KMS-11 (cell line): ENCODE measurements around the gene GPATCH1.

ENCODE experiments used
- H2AFZ ChIP-seq: fragments of 200-600 bp; sonication (generic); 2 replicates; pipeline ENCODE4 v1.6.1; 2016; ENCODE audit warnings: antibody characterized with exemption, mixed run types, low read depth
- H3K27ac ChIP-seq: fragments of 200-600 bp; sonication (generic); 2 replicates; pipeline ENCODE4 v1.6.1; 2016; ENCODE audit warnings: mild to moderate bottlenecking, mixed run types
- H3K27me3 ChIP-seq: fragments of 200-600 bp; sonication (generic); 2 replicates; pipeline ENCODE4 v1.6.1; 2017; ENCODE audit warnings: mild to moderate bottlenecking, low read depth, mixed run types, moderate library complexity; ENCODE audit not compliant: insufficient read depth
- H3K36me3 ChIP-seq: fragments of 200-600 bp; sonication (generic); 2 replicates; pipeline ENCODE4 v1.6.1; 2017; ENCODE audit warnings: mild to moderate bottlenecking, mixed run types; ENCODE audit not compliant: insufficient read depth
- H3K4me1 ChIP-seq: fragments of 200-600 bp; sonication (generic); 2 replicates; pipeline ENCODE4 v1.6.1; 2016; ENCODE audit warnings: mild to moderate bottlenecking, low read depth, mixed run types; ENCODE audit not compliant: poor library complexity, severe bottlenecking
- H3K4me2 ChIP-seq: fragments of 200-600 bp; sonication (generic); 2 replicates; pipeline ENCODE4 v1.7.0; 2016; ENCODE audit warnings: mild to moderate bottlenecking, mixed run types
- H3K4me3 ChIP-seq: fragments of 200-600 bp; sonication (generic); IDR thresholded peaks from 2 replicates; pipeline ENCODE4 v1.6.1; 2017; ENCODE audit warnings: low read depth, low read length, mixed read lengths; ENCODE audit not compliant: insufficient read depth
- H3K79me2 ChIP-seq: fragments of 200-600 bp; sonication (generic); 2 replicates; pipeline ENCODE4 v1.6.1; 2016; ENCODE audit warnings: low read depth, mixed run types; ENCODE audit not compliant: insufficient read depth
- H3K9ac ChIP-seq: fragments of 200-600 bp; sonication (generic); 2 replicates; pipeline ENCODE4 v1.6.1; 2016; ENCODE audit warnings: mild to moderate bottlenecking, mixed run types
- H4K20me1 ChIP-seq: fragments of 200-600 bp; sonication (generic); 2 replicates; pipeline ENCODE4 v1.6.1; 2016; ENCODE audit warnings: mild to moderate bottlenecking, mixed run types; ENCODE audit not compliant: insufficient read depth
- TF ChIP-seq, protein P1 (sequence below): fragments of 200-600 bp; sonication (generic); conservative IDR thresholded peaks from 2 replicates; pipeline ENCODE4 v1.6.1; 2017; ENCODE audit warnings: low read depth, mild to moderate bottlenecking, antibody characterized with exemption, low read length, moderate library complexity, mixed read lengths

GPATCH1 gene

GRCh38 chr19:33086955-33087354 lies 6.0 kb downstream of the GPATCH1 start:
- H3K36me3 ChIP-seq, result no peaks in the 10 kb centered on the region; the same call in 1 of the 2 replicates
- TF ChIP-seq, protein P1, sequence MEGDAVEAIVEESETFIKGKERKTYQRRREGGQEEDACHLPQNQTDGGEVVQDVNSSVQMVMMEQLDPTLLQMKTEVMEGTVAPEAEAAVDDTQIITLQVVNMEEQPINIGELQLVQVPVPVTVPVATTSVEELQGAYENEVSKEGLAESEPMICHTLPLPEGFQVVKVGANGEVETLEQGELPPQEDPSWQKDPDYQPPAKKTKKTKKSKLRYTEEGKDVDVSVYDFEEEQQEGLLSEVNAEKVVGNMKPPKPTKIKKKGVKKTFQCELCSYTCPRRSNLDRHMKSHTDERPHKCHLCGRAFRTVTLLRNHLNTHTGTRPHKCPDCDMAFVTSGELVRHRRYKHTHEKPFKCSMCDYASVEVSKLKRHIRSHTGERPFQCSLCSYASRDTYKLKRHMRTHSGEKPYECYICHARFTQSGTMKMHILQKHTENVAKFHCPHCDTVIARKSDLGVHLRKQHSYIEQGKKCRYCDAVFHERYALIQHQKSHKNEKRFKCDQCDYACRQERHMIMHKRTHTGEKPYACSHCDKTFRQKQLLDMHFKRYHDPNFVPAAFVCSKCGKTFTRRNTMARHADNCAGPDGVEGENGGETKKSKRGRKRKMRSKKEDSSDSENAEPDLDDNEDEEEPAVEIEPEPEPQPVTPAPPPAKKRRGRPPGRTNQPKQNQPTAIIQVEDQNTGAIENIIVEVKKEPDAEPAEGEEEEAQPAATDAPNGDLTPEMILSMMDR, result no peak
- peaks cover 14% of the 10 kb centered on the region; the same call in 1 of the 2 replicates for H3K79me2 ChIP-seq
- no peak overlapping the region for H3K4me2 ChIP-seq
- H4K20me1 ChIP-seq, result no peaks in the 10 kb centered on the region
- no peak overlapping the region for H2AFZ ChIP-seq
- no peaks in the 10 kb centered on the region for H3K27me3 ChIP-seq
- peaks cover 15% of the 10 kb centered on the region for H3K4me1 ChIP-seq
- no peak overlapping the region for H3K27ac ChIP-seq
- H3K9ac ChIP-seq, result no peak overlapping the region
- no peak overlapping the region for H3K4me3 ChIP-seq

GRCh38 chr19:33089010-33089409 lies 8.0 kb downstream of the GPATCH1 start:
- Histone ChIP-seq H3K27ac (no peak overlapping the region), H3K79me2 (no peaks in the 10 kb centered on the region; the same call in 1 of the 2 replicates), H2AFZ (no peak overlapping the region), H3K4me1 (peaks cover 6% of the 10 kb centered on the region), H3K36me3 (no peaks in the 10 kb centered on the region; the same call in 1 of the 2 replicates), H3K4me2 (no peak overlapping the region), H3K4me3 (no peak overlapping the region), H3K9ac (no peak overlapping the region), H3K27me3 (no peaks in the 10 kb centered on the region), H4K20me1 (no peaks in the 10 kb centered on the region)
- TF ChIP-seq, protein P1, result no peak

DNA sequence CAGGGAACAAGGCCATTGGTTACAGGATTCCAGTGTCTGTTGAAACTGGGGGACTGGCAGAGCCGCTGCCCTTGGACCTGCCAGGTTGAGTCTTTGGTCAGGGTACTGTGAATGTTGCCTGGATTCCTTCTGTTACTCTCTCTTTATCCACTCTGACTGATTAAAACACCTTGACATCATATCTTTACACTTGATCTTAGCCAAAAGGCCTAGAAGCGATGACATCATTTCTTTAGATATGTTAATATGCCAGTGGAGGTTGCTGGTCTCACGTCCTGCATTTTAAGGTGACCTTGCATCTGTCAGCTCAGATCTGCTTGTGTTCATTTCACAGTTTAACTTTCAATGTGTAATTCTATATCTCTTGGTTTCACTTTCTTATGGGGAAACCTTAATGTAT lies 9.2 kb downstream of the GPATCH1 start:
- no peaks in the 10 kb centered on the region; the same call in 1 of the 2 replicates for H3K79me2 ChIP-seq
- H3K27me3 ChIP-seq, result no peaks in the 10 kb centered on the region
- no peak overlapping the region for H3K4me2 ChIP-seq
- H3K27ac ChIP-seq, result no peak overlapping the region
- no peak overlapping the region for H3K4me3 ChIP-seq
- TF ChIP-seq, protein P1, result no peak
- no peaks in the 10 kb centered on the region for H4K20me1 ChIP-seq
- peaks cover 6% of the 10 kb centered on the region for H3K4me1 ChIP-seq
- peaks cover 6% of the 10 kb centered on the region; the same call in 1 of the 2 replicates for H3K36me3 ChIP-seq
- no peak overlapping the region for H2AFZ ChIP-seq
- H3K9ac ChIP-seq, result no peak overlapping the region

- Histone ChIP-seq H4K20me1 (no peaks in the 10 kb centered on the region), H3K27me3 (no peaks in the 10 kb centered on the region), H3K79me2 (no peaks in the 10 kb centered on the region), H3K27ac (no peak overlapping the region), H3K4me2 (no peak overlapping the region), H3K9ac (no peak overlapping the region), H2AFZ (no peak overlapping the region), H3K4me3 (no peak overlapping the region), H3K36me3 (peaks cover 6% of the 10 kb centered on the region; the same call in 1 of the 2 replicates), H3K4me1 (peaks cover 6% of the 10 kb centered on the region)
- TF ChIP-seq, protein P1, result no peak
Observed at GRCh38 chr19:33093420-33094210, 12.6 kb downstream of the GPATCH1 start.
